Dendritic cell treated with granulocyte-macrophage colony-stimulating factor and Interleukin-4, amounts not matched to agents 40 ng/mL and 50 ng/mL, for 4 days (primary cell): ENCODE measurements around the gene PIERCE2.
"Not testable (repeated sequence)": the region's sequence is repeated elsewhere in the genome, so short reads cannot be mapped to it uniquely, and the experiment has no call there.

ENCODE experiments used
- H3K27ac Mint-ChIP-seq: one replicate; pipeline ENCODE4 v1.8.0; 2022; ENCODE audit warnings: mild to moderate bottlenecking, mixed read lengths
- H3K27me3 Mint-ChIP-seq: one replicate; pipeline ENCODE4 v1.8.0; 2022; ENCODE audit warnings: mild to moderate bottlenecking, mixed read lengths
- H3K36me3 Mint-ChIP-seq: one replicate; pipeline ENCODE4 v1.8.0; 2022; ENCODE audit warnings: low read depth, mixed read lengths
- H3K4me1 Mint-ChIP-seq: one replicate; pipeline ENCODE4 v1.8.0; 2022; ENCODE audit warnings: low read depth, mixed read lengths
- H3K4me3 Mint-ChIP-seq: one replicate; pipeline ENCODE4 v1.8.0; 2022; ENCODE audit warnings: mild to moderate bottlenecking, moderate library complexity, mixed read lengths
- H3K9me3 Mint-ChIP-seq: one replicate; pipeline ENCODE4 v1.8.0; 2022; ENCODE audit warnings: mixed read lengths
- intact Hi-C: fragments of 100-400 bp; cut with micrococcal nuclease; formaldehyde crosslinking; loops from one replicate; pipeline ENCODE4 v1.15.0; 2022

Gene PIERCE2, protein sequence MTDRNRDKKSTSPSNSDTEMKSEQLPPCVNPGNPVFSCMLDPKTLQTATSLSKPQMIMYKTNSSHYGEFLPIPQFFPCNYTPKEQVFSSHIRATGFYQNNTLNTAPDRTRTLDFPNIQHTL

DNA sequence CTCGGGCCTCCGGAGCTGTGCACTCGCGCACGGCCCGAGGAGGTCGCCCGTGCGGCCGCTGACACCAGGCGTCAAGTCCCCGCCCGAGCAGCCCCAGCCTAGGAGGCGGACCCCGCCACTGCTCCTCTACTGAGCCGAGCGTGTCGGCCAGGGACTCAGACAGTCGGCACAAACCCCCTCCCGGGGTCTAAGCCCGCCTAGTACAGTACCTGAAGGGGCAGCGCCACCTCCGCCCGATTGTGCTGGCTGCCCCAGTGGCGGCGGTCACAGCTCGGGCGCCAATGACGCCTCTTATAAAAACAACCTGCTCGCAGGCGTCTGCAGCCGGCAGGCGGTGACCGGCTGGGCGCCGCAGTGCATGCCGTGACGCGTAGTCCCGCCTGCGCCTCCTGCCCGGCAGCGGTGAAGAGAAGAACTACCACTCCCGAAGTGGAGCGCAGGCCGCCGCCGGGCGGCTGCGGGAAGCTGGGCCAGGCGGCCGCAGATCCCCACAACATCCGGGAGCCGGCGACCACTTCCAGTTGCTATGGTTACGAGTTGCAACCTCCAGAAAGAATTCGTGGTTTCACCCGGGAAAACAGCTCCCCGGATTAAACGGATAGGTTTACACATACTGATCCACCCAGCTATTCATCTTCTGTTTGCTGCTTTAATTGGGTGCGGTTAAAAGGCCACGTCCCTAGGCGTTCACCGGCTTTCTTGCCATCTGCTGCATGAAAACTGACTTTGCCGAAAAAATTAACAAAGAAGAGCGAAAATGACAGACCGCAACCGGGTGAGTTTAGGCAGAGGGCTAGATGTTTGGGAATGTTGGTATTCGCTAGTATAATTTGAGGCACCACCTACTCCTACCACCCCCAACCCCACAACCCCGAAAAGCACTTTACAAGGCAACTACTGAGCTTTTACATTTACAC, at the start of gene PIERCE2, which contains the start of gene CCPG1:
Gene PIERCE2, plus strand, starts transcription at position 484 of the 917 bp plus-strand sequence. Its CDS starts 274 bp downstream, at position 758.
Gene CCPG1, minus strand, starts transcription at position 348 of the 917 bp plus-strand sequence. CDS start 18,935 bp downstream, outside the sequence.
- H3K27me3 Mint-ChIP-seq: no peaks in the 10 kb centered on the region
- peak within 1 kb of the TSS; percentile 87 for H3K27ac Mint-ChIP-seq
- intact Hi-C loops: loop anchor here (5.0 kb wide), 2 partner anchors 41 to 86 kb away; no protein-coding TSS in a partner anchor
- no peaks in the 10 kb centered on the region for H3K9me3 Mint-ChIP-seq
- peaks cover 18% of the 10 kb centered on the region for H3K4me1 Mint-ChIP-seq
- peaks cover 13% of the 10 kb centered on the region for H3K36me3 Mint-ChIP-seq
- peak within 1 kb of the TSS; percentile 88 for H3K4me3 Mint-ChIP-seq

DNA sequence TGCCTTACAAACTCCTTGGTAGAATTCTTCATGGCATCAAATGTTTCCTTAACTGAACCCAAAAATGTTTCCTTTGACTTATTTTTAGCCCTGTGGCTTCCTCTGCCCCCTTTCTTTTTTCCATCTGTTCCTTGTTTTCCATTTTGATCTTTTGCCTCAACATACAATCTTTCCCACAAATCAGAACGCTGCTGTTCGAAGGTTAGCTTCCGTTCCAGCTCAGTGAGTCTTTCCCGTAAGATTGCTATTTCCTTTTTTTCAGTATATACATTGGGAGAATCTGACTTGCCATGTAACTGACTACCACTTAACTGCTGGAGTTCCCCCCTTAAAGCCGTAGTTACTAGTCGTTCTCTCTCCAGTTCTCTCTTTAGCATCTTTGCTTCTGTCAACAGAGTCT, 48.0 kb upstream of the PIERCE2 start:
- Mint-ChIP-seq H3K9me3 (no peaks in the 10 kb centered on the region), H3K27ac (peak overlapping the region; percentile 23), H3K4me1 (peaks cover 9% of the 10 kb centered on the region), H3K36me3 (peaks cover 79% of the 10 kb centered on the region), H3K4me3 (no peak overlapping the region), H3K27me3 (no peaks in the 10 kb centered on the region)
- intact Hi-C loops: no loop called here

DNA sequence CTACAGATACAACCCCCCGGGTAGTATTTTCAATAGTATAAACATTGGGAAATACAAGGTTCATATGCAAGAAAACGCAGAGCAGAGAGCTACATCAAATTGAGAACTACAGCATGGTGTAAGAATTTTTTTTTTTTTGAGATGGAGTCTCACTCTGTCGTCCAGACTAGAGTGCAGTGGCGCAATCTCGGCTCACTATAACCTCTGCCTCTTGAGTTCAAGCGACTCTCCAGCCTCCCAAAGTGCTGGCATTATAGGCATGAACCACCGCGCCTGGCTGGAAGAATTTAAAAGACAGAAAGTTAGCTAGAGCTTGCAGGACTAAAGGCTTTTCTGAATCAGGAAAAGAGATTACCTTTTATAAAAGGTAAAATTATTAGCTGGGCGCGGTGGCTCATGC, 47.2 kb upstream of the PIERCE2 start:
- peaks cover 9% of the 10 kb centered on the region for H3K4me1 Mint-ChIP-seq
- no peak overlapping the region for H3K4me3 Mint-ChIP-seq
- no peaks in the 10 kb centered on the region for H3K9me3 Mint-ChIP-seq
- H3K36me3 Mint-ChIP-seq: peaks cover 75% of the 10 kb centered on the region
- H3K27ac Mint-ChIP-seq: no peak overlapping the region
- intact Hi-C loops: no loop called here
- H3K27me3 Mint-ChIP-seq: no peaks in the 10 kb centered on the region

DNA sequence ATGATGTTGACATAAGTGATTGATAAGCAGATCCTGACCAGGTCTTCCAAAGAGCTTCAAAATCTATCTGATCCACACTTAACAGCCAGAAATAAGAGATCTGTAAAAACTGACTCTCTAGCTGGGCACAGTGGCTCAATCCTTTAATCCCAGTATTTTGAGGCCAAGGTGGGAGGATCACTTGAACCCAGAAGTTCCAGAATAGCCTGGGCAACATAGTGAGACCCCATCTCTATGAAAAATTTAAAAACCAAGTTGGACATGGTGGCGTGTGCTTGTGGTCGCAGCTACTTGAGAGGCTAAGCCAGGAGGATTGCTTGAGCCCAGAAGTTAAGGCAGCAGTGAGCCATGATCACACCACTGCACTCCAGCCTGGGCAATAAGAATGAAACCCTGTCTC, 45.7 kb upstream of the PIERCE2 start:
- peaks cover 15% of the 10 kb centered on the region for H3K4me1 Mint-ChIP-seq
- intact Hi-C loops: no loop called here
- H3K36me3 Mint-ChIP-seq: peaks cover 62% of the 10 kb centered on the region
- H3K4me3 Mint-ChIP-seq: no peak overlapping the region
- no peaks in the 10 kb centered on the region for H3K27me3 Mint-ChIP-seq
- H3K9me3 Mint-ChIP-seq: no peaks in the 10 kb centered on the region
- H3K27ac Mint-ChIP-seq: no peak overlapping the region

DNA sequence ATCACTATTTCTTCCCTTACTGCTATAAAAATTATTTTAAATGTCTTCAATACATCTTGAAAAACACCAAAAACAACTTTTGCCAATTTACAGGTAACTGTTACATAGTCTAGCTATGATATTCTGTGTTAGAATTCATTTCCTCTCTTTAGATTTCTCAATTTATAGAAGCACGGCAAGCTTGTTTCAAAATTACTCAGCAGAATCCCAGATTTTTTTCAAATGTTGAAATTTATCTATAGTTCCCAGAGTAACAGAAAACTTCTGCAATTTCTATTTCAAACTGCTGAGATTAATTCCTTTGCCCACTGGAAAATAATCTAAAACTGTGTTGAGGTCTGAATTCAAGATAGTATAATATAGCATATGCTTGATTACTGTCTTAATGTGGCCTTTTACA, 41.3 kb upstream of the PIERCE2 start:
- Mint-ChIP-seq H3K9me3 (no peaks in the 10 kb centered on the region), H3K4me3 (no peak overlapping the region), H3K4me1 (peaks cover 10% of the 10 kb centered on the region), H3K36me3 (peaks cover 70% of the 10 kb centered on the region), H3K27ac (no peak overlapping the region), H3K27me3 (no peaks in the 10 kb centered on the region)
- intact Hi-C loops: loop anchor here (5.0 kb wide), 1 partner anchor 40 kb away; the partner anchor contains the start of genes CCPG1 and PIERCE2

DNA sequence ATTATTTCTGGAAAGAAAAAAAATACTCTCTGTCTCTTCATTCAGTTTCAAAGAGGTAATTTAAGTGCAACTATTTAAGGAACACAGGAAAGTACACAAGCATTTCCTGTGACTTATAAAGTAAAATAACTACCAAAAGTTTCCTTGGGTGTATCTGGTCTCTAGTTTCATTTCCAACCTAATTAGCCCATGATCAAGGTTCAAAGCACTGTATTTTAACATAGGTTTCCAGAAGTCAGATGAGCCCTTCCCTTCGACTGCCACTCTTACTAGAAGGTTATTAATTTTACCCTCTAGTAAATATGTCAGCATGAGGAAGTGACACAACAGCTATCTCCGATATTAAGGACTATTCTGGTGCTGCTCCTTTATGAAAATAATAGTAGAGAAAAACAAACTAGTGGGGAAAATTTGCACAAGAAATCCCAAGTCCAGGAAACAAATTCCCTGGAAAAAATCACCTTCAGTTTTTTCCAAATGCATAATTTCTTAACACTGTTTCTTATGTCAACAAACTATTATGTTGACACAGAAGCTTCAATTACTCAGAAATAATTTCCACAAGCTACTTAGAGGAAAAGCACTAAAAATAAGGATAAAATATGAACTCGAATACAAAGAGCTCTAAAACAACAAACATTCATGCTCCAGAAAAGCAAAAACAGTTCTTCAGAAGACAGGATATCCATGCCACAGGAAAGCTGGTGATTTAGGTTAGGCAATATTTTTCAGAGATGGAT, 35.4 kb upstream of the PIERCE2 start:
- no peaks in the 10 kb centered on the region for H3K9me3 Mint-ChIP-seq
- H3K36me3 Mint-ChIP-seq: peaks cover 66% of the 10 kb centered on the region
- intact Hi-C loops: no loop called here
- peak overlapping the region; percentile 52 for H3K27ac Mint-ChIP-seq
- peaks cover 19% of the 10 kb centered on the region for H3K4me1 Mint-ChIP-seq
- H3K4me3 Mint-ChIP-seq: no peak overlapping the region
- H3K27me3 Mint-ChIP-seq: no peaks in the 10 kb centered on the region

DNA sequence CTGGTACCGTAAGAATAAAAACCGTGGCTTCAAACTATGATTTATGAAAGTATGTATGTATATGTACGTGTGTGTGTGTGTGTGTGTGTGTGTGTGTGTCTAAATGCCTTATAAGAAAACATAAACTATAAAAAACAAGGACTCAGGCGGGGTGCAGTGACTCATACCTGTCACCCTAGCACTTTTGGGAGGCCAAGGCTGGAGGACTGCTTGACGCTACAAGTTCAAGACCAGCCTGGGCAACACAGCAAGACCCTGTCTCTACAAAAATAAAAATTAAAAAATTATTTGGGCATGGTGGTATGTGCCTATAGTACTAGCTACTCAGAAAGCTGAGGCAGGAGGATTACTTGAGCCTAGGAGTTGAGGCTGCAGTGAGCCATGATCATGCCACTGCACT, 29.2 kb upstream of the PIERCE2 start:
- Mint-ChIP-seq H3K27ac (no peak overlapping the region), H3K36me3 (peaks cover 67% of the 10 kb centered on the region), H3K4me3 (no peak overlapping the region), H3K9me3 (no peaks in the 10 kb centered on the region), H3K27me3 (no peaks in the 10 kb centered on the region), H3K4me1 (peaks cover 14% of the 10 kb centered on the region)
- intact Hi-C loops: no loop called here

DNA sequence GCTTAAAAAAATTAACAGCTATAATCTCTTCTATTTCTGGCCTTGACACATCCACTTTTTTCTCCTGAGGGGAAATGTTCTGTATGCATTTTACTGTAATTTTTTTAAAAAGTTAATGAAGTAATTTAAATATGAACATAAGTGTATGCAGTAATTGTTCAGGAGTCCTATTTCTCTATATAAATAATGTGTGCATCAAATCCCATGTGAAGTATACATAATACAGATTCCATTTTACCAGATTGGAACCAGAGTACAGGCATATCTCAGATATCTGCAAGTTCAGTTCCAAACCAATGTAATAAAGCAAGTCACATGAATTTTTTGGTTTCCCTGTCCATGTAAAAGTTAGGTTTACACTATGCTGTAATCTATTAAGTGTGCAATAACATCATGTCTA, 26.7 kb upstream of the PIERCE2 start:
- H3K27me3 Mint-ChIP-seq: no peaks in the 10 kb centered on the region
- no peaks in the 10 kb centered on the region for H3K9me3 Mint-ChIP-seq
- H3K36me3 Mint-ChIP-seq: peaks cover 87% of the 10 kb centered on the region
- no peak overlapping the region for H3K27ac Mint-ChIP-seq
- H3K4me3 Mint-ChIP-seq: no peak overlapping the region
- intact Hi-C loops: no loop called here
- peaks cover 5% of the 10 kb centered on the region for H3K4me1 Mint-ChIP-seq

DNA sequence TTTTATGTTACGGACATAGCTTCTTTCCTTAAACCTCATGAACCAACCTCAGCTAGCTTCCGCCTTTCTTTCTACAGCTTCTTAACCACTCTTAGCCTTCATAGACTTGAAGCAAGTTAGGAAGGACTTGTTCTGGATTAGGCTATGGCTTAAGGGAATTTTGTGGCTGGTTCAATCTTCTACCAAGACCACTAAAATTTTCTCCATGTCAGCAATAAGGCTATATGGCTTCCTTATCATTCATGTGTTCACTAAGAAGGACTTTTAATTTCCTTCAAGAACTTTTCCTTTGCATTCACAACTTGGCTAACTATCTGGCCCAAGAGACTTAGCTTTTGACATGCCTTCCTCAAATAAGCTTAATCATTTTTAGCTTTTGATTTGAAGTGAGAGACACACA, 24.6 kb upstream of the PIERCE2 start:
- intact Hi-C loops: no loop called here
- no peaks in the 10 kb centered on the region for H3K27me3 Mint-ChIP-seq
- H3K9me3 Mint-ChIP-seq: no peaks in the 10 kb centered on the region
- H3K4me3 Mint-ChIP-seq: no peak overlapping the region
- H3K36me3 Mint-ChIP-seq: peaks cover 89% of the 10 kb centered on the region
- no peak overlapping the region for H3K27ac Mint-ChIP-seq
- peaks cover 5% of the 10 kb centered on the region for H3K4me1 Mint-ChIP-seq

DNA sequence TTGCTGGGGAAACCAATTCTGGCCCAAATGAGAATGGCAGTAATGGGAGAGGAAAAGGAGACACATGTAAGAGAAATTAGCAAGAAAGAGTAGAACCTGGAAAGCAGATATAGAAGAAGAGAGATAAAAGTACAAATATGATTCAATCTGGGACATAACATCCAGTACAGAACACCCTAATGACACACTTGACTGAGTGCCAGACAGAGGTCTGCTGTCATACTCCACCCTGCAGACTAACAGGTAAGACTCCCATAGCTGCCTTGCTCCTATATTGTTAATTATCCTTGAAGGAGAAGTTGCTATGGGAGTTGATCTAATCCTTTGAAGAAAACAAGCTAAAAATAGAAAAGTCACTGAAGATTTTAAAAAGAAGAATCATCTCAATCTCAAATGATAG, 21.3 kb upstream of the PIERCE2 start:
- intact Hi-C loops: no loop called here
- no peaks in the 10 kb centered on the region for H3K9me3 Mint-ChIP-seq
- H3K27me3 Mint-ChIP-seq: no peaks in the 10 kb centered on the region
- H3K36me3 Mint-ChIP-seq: peaks cover 76% of the 10 kb centered on the region
- H3K4me3 Mint-ChIP-seq: no peak overlapping the region
- H3K27ac Mint-ChIP-seq: no peak overlapping the region
- H3K4me1 Mint-ChIP-seq: peaks cover 10% of the 10 kb centered on the region

DNA sequence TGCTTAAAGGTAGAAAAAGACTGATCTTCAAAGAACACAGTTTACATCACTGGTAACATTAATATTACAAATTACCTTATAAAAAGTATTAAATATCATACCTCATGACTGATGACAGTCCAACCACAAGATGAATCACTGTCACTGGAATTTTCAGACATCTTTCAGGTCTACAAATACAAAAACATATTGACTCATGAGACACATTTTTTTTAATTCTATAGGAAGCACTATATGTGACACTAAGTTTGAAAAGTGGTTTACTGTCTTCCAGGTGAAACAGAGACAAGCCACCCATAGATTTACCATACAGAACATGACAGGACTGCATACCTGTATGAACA, 19.1 kb upstream of the PIERCE2 start:
- Mint-ChIP-seq H3K4me3 (no peak overlapping the region), H3K27ac (no peak overlapping the region), H3K36me3 (peaks cover 60% of the 10 kb centered on the region), H3K9me3 (no peaks in the 10 kb centered on the region), H3K27me3 (no peaks in the 10 kb centered on the region), H3K4me1 (peaks cover 17% of the 10 kb centered on the region)
- intact Hi-C loops: no loop called here

DNA sequence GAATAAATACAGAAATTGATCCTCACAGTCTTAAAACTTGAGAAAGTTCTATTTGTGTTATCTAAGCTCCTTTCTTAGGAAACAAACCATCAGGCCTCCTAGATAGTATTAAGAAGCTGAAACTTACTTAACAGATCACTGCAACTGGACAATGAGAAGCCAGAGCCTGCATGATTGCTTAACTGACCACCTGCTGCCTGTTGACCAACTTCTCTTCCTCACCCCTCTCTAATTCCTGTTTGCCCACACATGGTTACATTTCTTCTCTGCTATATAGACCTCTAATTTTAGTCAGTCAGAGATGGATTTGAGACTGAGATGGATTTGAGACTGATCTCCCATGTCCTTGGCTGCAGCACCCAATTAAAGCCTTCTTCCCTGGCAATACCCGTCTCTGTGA, 13.6 kb upstream of the PIERCE2 start:
- Mint-ChIP-seq H3K4me1 (peaks cover 47% of the 10 kb centered on the region), H3K36me3 (peaks cover 57% of the 10 kb centered on the region), H3K27me3 (no peaks in the 10 kb centered on the region), H3K9me3 (peaks cover 24% of the 10 kb centered on the region), H3K27ac (peak overlapping the region; percentile 30), H3K4me3 (no peak overlapping the region)
- intact Hi-C loops: no loop called here

DNA sequence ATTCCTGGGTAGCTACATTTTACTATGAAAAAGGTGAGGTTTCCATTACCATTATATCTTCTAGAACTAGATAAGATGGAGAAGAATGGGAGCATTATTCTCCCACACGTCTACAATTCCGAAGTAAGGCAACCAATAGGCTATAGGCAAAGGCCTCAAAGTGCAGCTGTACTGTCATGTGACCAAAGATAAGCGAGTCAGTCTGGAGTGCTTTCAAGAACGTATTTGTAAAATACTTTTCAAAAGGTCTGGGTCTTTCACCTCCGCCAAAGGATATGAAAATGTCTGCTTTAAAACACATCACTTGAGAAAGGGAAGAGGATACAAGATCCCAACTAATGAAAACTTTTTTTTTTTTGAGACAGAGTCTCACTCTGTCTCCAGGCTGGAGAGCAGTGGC, 10.1 kb upstream of the PIERCE2 start:
- no peak overlapping the region for H3K4me3 Mint-ChIP-seq

DNA sequence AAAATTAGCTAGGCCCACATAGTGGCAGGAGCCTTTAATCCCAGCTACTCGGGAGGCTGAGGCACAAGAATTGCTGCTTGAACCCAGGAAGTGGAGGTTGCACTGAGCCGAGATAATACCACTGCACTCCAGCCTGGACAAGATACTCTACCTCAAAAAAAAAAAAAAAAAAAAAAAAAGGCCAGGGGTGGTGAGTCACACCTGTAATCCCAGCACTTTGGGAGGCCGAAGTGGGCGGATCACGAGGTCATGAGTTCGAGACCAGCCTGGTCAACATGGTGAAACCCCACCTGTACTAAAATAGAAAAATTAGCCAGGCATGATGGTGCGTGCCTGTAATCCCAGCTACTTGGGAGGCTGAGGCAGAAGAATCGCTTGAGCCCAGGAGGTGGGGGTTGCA, 8.2 kb upstream of the PIERCE2 start:
- H3K4me3 Mint-ChIP-seq, H3K27me3 Mint-ChIP-seq, H3K27ac Mint-ChIP-seq: not testable (repeated sequence)
- Mint-ChIP-seq H3K9me3 (peaks cover 17% of the 10 kb centered on the region), H3K36me3 (peaks cover 40% of the 10 kb centered on the region), H3K4me1 (peaks cover 54% of the 10 kb centered on the region)
- intact Hi-C loops: loop anchor here (5.0 kb wide), 1 partner anchor 203 kb away; the partner anchor contains the start of gene RSL24D1

More for the DNA sequence above, 10.1 kb upstream of the PIERCE2 start:
- Mint-ChIP-seq H3K27me3 (no peaks in the 10 kb centered on the region), H3K27ac (no peak overlapping the region), H3K36me3 (peaks cover 49% of the 10 kb centered on the region), H3K4me1 (peaks cover 69% of the 10 kb centered on the region), H3K9me3 (peaks cover 24% of the 10 kb centered on the region)
- intact Hi-C loops: no loop called here
